HCT116 (cell line): ENCODE results near the gene SULT2B1. TPM values are rescaled to one million over a fixed set of nuclear protein-coding genes. Genes with fewer than 3 reads are reported as not detected.
A peak's percentile ranks its signal among the peaks of the same experiment; 100 is the strongest.

ENCODE experiments used
- ATAC-seq: fragments of 200-7000 bp; cut with Tn5 transposase; 2 replicates; pipeline ENCODE4 v1.9.1; 2020; ENCODE audit warnings: mild to moderate bottlenecking, moderate library complexity
- BruUV-seq: library from RNA; stranded (reverse); fragments of 400-500 nt; replicated peaks from 2 replicates; lab custom pipeline; 2021; lab: Mats Ljungman, UMichigan
- CTCF ChIA-PET: fragments of 300-600 bp; sonication (Branson Sonifier 250); formaldehyde crosslinking; loops from one replicate; lab custom pipeline; 2021; ENCODE audit warnings: antibody characterized with exemption; lab: Charles Lee
- POLR2A ChIA-PET: fragments of 300-600, 350-600 bp; sonication (Branson Sonifier 250); formaldehyde crosslinking; loops from one replicate; lab custom pipeline; 2021; ENCODE audit warnings: antibody characterized with exemption; lab: Charles Lee
- RAD21 ChIA-PET, 2 experiments: fragments of 300-600 bp; sonication (Branson Sonifier 250); formaldehyde crosslinking; loops; one replicate each; lab custom pipeline; 2023; ENCODE audit warnings: low total read pairs in 2 of 2; ENCODE audit not compliant: uncharacterized antibody in 2 of 2, unreplicated experiment in 2 of 2, low non-redundant PET in 1 of 2; lab: Charles Lee
- DNase-seq: peaks from one replicate; pipeline ENCODE4 v3.0.0-alpha.2; 2010; ENCODE audit warnings: low read depth, low spot score
- H2AFZ ChIP-seq: fragments of 200-600 bp; shearing (Covaris generic), sonication (generic); 2 replicates; pipeline ENCODE4 v1.6.1; 2017; ENCODE audit warnings: low read depth, mixed run types, mixed read lengths, antibody characterized with exemption, low read length; ENCODE audit not compliant: poor library complexity, severe bottlenecking
- H3K27ac ChIP-seq: 2 replicates; pipeline ENCODE4 v1.5.1; 2012; ENCODE audit warnings: low read depth, low read length
- H3K27me3 ChIP-seq: fragments of 200-600 bp; sonication (generic); 2 replicates; pipeline ENCODE4 v1.6.1; 2016; ENCODE audit warnings: mixed run types, low read length, mixed read lengths; ENCODE audit not compliant: insufficient read depth
- H3K36me3 ChIP-seq, 2 experiments: fragments of 200-500 bp in 1 of 2; fragments of 200-600 bp in 1 of 2; sonication (Bioruptor generic) in 1 of 2; sonication (generic) in 1 of 2; 2 replicates each; pipeline versions ENCODE4 v1.5.1 to v1.6.1; 2014 to 2016; ENCODE audit warnings: low read length in 2 of 2, inconsistent platforms in 1 of 2, mixed read lengths in 1 of 2, mixed run types in 1 of 2; ENCODE audit not compliant: insufficient read depth in 2 of 2, control insufficient read depth in 1 of 2
- H3K4me1 ChIP-seq, 2 experiments: fragments of 200-600 bp in 1 of 2; sonication (generic) in 1 of 2; 2 replicates each; pipeline versions ENCODE4 v1.5.1 to v1.6.1; 2012 to 2017; ENCODE audit warnings: low read length in 2 of 2, inconsistent platforms in 1 of 2, mild to moderate bottlenecking in 1 of 2, mixed read lengths in 1 of 2, mixed run types in 1 of 2, moderate library complexity in 1 of 2; ENCODE audit not compliant: insufficient read depth in 2 of 2, control insufficient read depth in 1 of 2
- H3K4me2 ChIP-seq: fragments of 200-600 bp; sonication (generic); 2 replicates; pipeline ENCODE4 v1.6.1; 2017; ENCODE audit warnings: mixed run types, low read length, mixed read lengths
- H3K4me3 ChIP-seq, 2 experiments: fragments of 200-600 bp in 1 of 2; sonication (generic) in 1 of 2; replicated peaks in 1 of 2; 2 replicates each; pipeline ENCODE4 v1.5.1; 2011 to 2016; ENCODE audit warnings: low read length in 2 of 2, control low read depth in 1 of 2, low read depth in 1 of 2, mild to moderate bottlenecking in 1 of 2, mixed read lengths in 1 of 2, mixed run types in 1 of 2
- H3K79me2 ChIP-seq: fragments of 200-600 bp; sonication (generic); 2 replicates; pipeline ENCODE4 v1.6.1; 2017; ENCODE audit warnings: mild to moderate bottlenecking, mixed run types, low read length, moderate library complexity, mixed read lengths; ENCODE audit not compliant: insufficient read depth
- H3K9ac ChIP-seq: fragments of 200-600 bp; sonication (generic); 2 replicates; pipeline ENCODE4 v1.6.1; 2016; ENCODE audit warnings: low read length, mixed read lengths
- H3K9me2 ChIP-seq: fragments of 200-600 bp; sonication (generic), shearing (Covaris generic); 2 replicates; pipeline ENCODE4 v1.6.1; 2017; ENCODE audit warnings: mixed run types, mild to moderate bottlenecking, moderate library complexity; ENCODE audit not compliant: insufficient read depth
- H3K9me3 ChIP-seq, 2 experiments: fragments of 200-500 bp in 1 of 2; fragments of 200-600 bp in 1 of 2; sonication (Bioruptor generic) in 1 of 2; sonication (generic) in 1 of 2; 2 replicates each; pipeline ENCODE4 v1.6.1; 2014 to 2017; ENCODE audit warnings: low read length in 2 of 2, mixed read lengths in 2 of 2, inconsistent platforms in 1 of 2, low read depth in 1 of 2, mild to moderate bottlenecking in 1 of 2, mixed run types in 1 of 2, moderate library complexity in 1 of 2; ENCODE audit not compliant: control insufficient read depth in 1 of 2, insufficient read depth in 1 of 2
- H4K20me1 ChIP-seq: fragments of 200-600 bp; sonication (generic), shearing (Covaris generic); 2 replicates; pipeline ENCODE4 v1.6.1; 2017; ENCODE audit warnings: mixed run types, mild to moderate bottlenecking, moderate library complexity; ENCODE audit not compliant: insufficient read depth
- CBX3 ChIP-seq: IDR thresholded peaks from 2 replicates; pipeline ENCODE4 v1.6.1; 2012; ENCODE audit warnings: low read depth
- CEBPB ChIP-seq: IDR thresholded peaks from 2 replicates; pipeline ENCODE4 v1.6.1; 2012; ENCODE audit warnings: low read depth
- EGR1 ChIP-seq: IDR thresholded peaks from 2 replicates; pipeline ENCODE4 v1.6.1; 2012; ENCODE audit warnings: low read depth
- ELF1 ChIP-seq: IDR thresholded peaks from 2 replicates; pipeline ENCODE4 v1.6.1; 2012; ENCODE audit warnings: low read depth, borderline replicate concordance
- EZH2phosphoT487 ChIP-seq: fragments of 200-600 bp; IDR thresholded peaks from 2 replicates; pipeline ENCODE4 v1.6.1; 2018; ENCODE audit warnings: antibody characterized with exemption, borderline replicate concordance
- FOSL1 ChIP-seq: IDR thresholded peaks from 2 replicates; pipeline ENCODE4 v1.6.1; 2012; ENCODE audit warnings: low read depth
- JUND ChIP-seq: IDR thresholded peaks from 2 replicates; pipeline ENCODE4 v1.6.1; 2012
- POLR2A ChIP-seq: IDR thresholded peaks from 2 replicates; pipeline ENCODE4 v1.7.0; 2011; ENCODE audit warnings: borderline replicate concordance; ENCODE audit not compliant: insufficient read depth, insufficient read length; ENCODE audit errors: extremely low read depth
- SIN3A ChIP-seq: IDR thresholded peaks from 2 replicates; pipeline ENCODE4 v1.6.1; 2012; ENCODE audit warnings: low read depth
- SP1 ChIP-seq: IDR thresholded peaks from 2 replicates; pipeline ENCODE4 v1.6.1; 2012; ENCODE audit warnings: low read depth
- SRF ChIP-seq: IDR thresholded peaks from 2 replicates; pipeline ENCODE4 v1.6.1; 2012; ENCODE audit warnings: low read depth
- YY1 ChIP-seq: IDR thresholded peaks from 2 replicates; pipeline ENCODE4 v1.6.1; 2011; ENCODE audit warnings: low read length, low read depth, moderate library complexity, mild to moderate bottlenecking; ENCODE audit not compliant: insufficient replicate concordance; ENCODE audit errors: extremely low read depth
- ZNF274 ChIP-seq: fragments of 200-500 bp; sonication (Bioruptor generic); IDR thresholded peaks from 2 replicates; pipeline ENCODE4 v1.6.1; 2014; ENCODE audit warnings: mild to moderate bottlenecking, low read depth, low read length, inconsistent platforms
- intact Hi-C: fragments of 100-400 bp; cut with micrococcal nuclease; formaldehyde crosslinking; loops from 2 replicates; pipeline ENCODE4 v1.10.0; 2022
- total RNA-seq: library from RNA; stranded (reverse); gene quantifications from one replicate; pipeline ENCODE4 v1.2.1, GENCODE V29; 2021; ENCODE audit not compliant: unreplicated experiment
- TF ChIP-seq, protein P1 (sequence below): IDR thresholded peaks from 2 replicates; pipeline ENCODE4 v1.6.1; 2011; ENCODE audit warnings: mild to moderate bottlenecking, low read length, moderate library complexity; ENCODE audit not compliant: insufficient replicate concordance; ENCODE audit errors: extremely low read depth
- TF ChIP-seq, protein P2 (sequence below): IDR thresholded peaks from 2 replicates; pipeline ENCODE4 v1.6.1; 2012; ENCODE audit warnings: low read depth
- TF ChIP-seq, protein P3 (sequence below): IDR thresholded peaks from 2 replicates; pipeline ENCODE4 v1.6.1; 2012
- TF ChIP-seq, protein P4 (sequence below): IDR thresholded peaks from 2 replicates; pipeline ENCODE4 v1.6.1; 2012
- TF ChIP-seq, protein P5 (sequence below), 3 experiments: fragments of 200-600 bp in 1 of 3; sonication (generic) in 1 of 3; IDR thresholded peaks in 2 of 3; conservative IDR thresholded peaks in 1 of 3; 2 replicates each; pipeline ENCODE4 v1.5.1; 2012 to 2017; ENCODE audit warnings: low read depth in 2 of 3, low read length in 2 of 3, antibody characterized with exemption in 1 of 3, borderline replicate concordance in 1 of 3, control low read depth in 1 of 3, mild to moderate bottlenecking in 1 of 3, mixed read lengths in 1 of 3, mixed run types in 1 of 3, moderate library complexity in 1 of 3; ENCODE audit not compliant: insufficient read depth in 1 of 3

Gene SULT2B1
- total RNA-seq, 1 experiment from 2014 or later: 4.8 TPM

DNA sequence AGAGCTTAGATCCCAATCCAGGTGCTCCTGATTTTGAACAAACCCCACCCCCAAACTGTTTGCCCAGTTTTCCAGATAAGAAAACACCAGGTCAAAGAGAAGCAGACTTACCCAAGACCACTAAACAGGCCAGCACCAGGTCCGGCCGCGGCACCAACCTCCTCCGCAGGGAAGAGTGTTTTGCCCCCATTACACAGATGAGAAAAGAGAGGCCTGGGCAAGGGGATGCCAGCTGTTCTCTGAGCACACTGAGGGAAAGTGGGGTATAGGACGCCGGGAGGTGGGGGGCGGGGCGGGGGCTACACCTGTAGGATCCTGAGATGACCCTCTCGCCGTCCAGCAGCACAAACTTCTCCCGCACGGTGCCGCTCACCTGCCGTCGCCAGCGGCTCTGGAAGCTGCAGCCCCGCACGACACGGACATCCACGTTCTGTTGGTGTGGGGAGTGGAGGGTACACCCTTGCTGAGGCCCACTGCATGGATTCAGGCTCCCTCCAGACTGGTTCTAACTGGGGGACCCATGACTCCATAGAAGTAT, 57.7 kb downstream of the SULT2B1 start:
- ChIA-PET RAD21 (no interaction called here), POLR2A (interaction anchor here (1.0 to 3.2 kb wide), 7 partner anchors 9 to 384 kb away, joined by 3 to 31 read pairs (median 3); partner anchors contain the start of genes RPL18, RUVBL2 and SPHK2), CTCF (interaction anchor here (0.8 to 2.3 kb wide), 11 partner anchors 8 to 121 kb away, joined by 3 to 20 read pairs (median 9); partner anchors contain the start of genes RPL18 and SPHK2)
- no peak for ATAC-seq
- Histone ChIP-seq H3K9ac (no peak overlapping the region), H3K79me2 (no peaks in the 10 kb centered on the region), H3K36me3 (no peaks in the 10 kb centered on the region), H3K9me2 (no peaks in the 10 kb centered on the region), H4K20me1 (no peaks in the 10 kb centered on the region), H2AFZ (no peak overlapping the region), H3K27ac (no peak overlapping the region), H3K27me3 (no peaks in the 10 kb centered on the region), H3K4me3 (no peak overlapping the region; a peak in 1 of 4 replicates), H3K4me1 (peaks cover 5 to 22% of the 10 kb centered on the region in 2 experiments; a peak in 3 of 4 replicates), H3K9me3 (no peaks in the 10 kb centered on the region), H3K4me2 (peak overlapping the region; percentile 89)
- no peak for DNase-seq
- intact Hi-C loops: no loop called here
- BruUV-seq: no TSS peak
- TF ChIP-seq, protein P1, sequence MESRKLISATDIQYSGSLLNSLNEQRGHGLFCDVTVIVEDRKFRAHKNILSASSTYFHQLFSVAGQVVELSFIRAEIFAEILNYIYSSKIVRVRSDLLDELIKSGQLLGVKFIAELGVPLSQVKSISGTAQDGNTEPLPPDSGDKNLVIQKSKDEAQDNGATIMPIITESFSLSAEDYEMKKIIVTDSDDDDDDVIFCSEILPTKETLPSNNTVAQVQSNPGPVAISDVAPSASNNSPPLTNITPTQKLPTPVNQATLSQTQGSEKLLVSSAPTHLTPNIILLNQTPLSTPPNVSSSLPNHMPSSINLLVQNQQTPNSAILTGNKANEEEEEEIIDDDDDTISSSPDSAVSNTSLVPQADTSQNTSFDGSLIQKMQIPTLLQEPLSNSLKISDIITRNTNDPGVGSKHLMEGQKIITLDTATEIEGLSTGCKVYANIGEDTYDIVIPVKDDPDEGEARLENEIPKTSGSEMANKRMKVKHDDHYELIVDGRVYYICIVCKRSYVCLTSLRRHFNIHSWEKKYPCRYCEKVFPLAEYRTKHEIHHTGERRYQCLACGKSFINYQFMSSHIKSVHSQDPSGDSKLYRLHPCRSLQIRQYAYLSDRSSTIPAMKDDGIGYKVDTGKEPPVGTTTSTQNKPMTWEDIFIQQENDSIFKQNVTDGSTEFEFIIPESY: no peak
- TF ChIP-seq SP1: no peak
- no peak for TF ChIP-seq SRF
- TF ChIP-seq, protein P2, sequence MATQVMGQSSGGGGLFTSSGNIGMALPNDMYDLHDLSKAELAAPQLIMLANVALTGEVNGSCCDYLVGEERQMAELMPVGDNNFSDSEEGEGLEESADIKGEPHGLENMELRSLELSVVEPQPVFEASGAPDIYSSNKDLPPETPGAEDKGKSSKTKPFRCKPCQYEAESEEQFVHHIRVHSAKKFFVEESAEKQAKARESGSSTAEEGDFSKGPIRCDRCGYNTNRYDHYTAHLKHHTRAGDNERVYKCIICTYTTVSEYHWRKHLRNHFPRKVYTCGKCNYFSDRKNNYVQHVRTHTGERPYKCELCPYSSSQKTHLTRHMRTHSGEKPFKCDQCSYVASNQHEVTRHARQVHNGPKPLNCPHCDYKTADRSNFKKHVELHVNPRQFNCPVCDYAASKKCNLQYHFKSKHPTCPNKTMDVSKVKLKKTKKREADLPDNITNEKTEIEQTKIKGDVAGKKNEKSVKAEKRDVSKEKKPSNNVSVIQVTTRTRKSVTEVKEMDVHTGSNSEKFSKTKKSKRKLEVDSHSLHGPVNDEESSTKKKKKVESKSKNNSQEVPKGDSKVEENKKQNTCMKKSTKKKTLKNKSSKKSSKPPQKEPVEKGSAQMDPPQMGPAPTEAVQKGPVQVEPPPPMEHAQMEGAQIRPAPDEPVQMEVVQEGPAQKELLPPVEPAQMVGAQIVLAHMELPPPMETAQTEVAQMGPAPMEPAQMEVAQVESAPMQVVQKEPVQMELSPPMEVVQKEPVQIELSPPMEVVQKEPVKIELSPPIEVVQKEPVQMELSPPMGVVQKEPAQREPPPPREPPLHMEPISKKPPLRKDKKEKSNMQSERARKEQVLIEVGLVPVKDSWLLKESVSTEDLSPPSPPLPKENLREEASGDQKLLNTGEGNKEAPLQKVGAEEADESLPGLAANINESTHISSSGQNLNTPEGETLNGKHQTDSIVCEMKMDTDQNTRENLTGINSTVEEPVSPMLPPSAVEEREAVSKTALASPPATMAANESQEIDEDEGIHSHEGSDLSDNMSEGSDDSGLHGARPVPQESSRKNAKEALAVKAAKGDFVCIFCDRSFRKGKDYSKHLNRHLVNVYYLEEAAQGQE: no peak
- TF ChIP-seq ZNF274: no peak
- TF ChIP-seq, protein P3, sequence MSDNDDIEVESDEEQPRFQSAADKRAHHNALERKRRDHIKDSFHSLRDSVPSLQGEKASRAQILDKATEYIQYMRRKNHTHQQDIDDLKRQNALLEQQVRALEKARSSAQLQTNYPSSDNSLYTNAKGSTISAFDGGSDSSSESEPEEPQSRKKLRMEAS: no peak
- TF ChIP-seq SIN3A: no peak
- TF ChIP-seq ELF1: no peak
- no peak for TF ChIP-seq FOSL1
- TF ChIP-seq CEBPB: no peak
- TF ChIP-seq EZH2phosphoT487: no peak
- TF ChIP-seq JUND: no peak
- TF ChIP-seq, protein P4, sequence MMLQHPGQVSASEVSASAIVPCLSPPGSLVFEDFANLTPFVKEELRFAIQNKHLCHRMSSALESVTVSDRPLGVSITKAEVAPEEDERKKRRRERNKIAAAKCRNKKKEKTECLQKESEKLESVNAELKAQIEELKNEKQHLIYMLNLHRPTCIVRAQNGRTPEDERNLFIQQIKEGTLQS: no peak
- TF ChIP-seq POLR2A: no peak
- TF ChIP-seq YY1: no peak
- no peak for TF ChIP-seq CBX3
- TF ChIP-seq EGR1: no peak
- TF ChIP-seq, protein P5, sequence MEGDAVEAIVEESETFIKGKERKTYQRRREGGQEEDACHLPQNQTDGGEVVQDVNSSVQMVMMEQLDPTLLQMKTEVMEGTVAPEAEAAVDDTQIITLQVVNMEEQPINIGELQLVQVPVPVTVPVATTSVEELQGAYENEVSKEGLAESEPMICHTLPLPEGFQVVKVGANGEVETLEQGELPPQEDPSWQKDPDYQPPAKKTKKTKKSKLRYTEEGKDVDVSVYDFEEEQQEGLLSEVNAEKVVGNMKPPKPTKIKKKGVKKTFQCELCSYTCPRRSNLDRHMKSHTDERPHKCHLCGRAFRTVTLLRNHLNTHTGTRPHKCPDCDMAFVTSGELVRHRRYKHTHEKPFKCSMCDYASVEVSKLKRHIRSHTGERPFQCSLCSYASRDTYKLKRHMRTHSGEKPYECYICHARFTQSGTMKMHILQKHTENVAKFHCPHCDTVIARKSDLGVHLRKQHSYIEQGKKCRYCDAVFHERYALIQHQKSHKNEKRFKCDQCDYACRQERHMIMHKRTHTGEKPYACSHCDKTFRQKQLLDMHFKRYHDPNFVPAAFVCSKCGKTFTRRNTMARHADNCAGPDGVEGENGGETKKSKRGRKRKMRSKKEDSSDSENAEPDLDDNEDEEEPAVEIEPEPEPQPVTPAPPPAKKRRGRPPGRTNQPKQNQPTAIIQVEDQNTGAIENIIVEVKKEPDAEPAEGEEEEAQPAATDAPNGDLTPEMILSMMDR (IDR thresholded peaks at IDR 0.05 in 2 of 3, conservative IDR thresholded peaks at IDR 0.05 in 1 of 3; ENCODE audit: borderline replicate concordance in 1 of 3, insufficient read depth in 1 of 3, low read depth in 2 of 3, low read length in 2 of 3): no peak
